Kidney (tissue), 14 donors: ENCODE results near the gene RFX7. TPM values are rescaled to one million over a fixed set of nuclear protein-coding genes. Genes with fewer than 3 reads are reported as not detected.

Experiments used
- DNase-seq, 5 donors: peaks; one replicate each; pipeline ENCODE4 v3.0.0-alpha.2; 2013 to 2020
- FAIRE-seq: peaks from 2 replicates; lab custom pipeline; 2012; peaks lifted over from hg19 to GRCh38; lab: Jason Lieb, UNC
- H3K27ac ChIP-seq, 2 donors: one replicate each; pipeline ENCODE4 v1.7.0; 2013; ENCODE audit warnings: low read depth in 2 of 2, low read length in 2 of 2, inconsistent platforms in 1 of 2
- H3K27me3 ChIP-seq: one replicate; pipeline ENCODE4 v1.7.1; 2013; ENCODE audit warnings: low read length, inconsistent platforms; ENCODE audit not compliant: control insufficient read depth, insufficient read depth
- H3K36me3 ChIP-seq, 3 donors: one replicate each; pipeline versions ENCODE4 v1.7.0 to v1.7.1; 2013; ENCODE audit warnings: low read length in 3 of 3, control low read depth in 1 of 3, inconsistent platforms in 1 of 3; ENCODE audit not compliant: insufficient read depth in 3 of 3, control insufficient read depth in 2 of 3
- H3K4me1 ChIP-seq, 3 donors: one replicate each; pipeline versions ENCODE4 v1.7.0 to v1.7.1; 2013; ENCODE audit warnings: low read length in 3 of 3, inconsistent platforms in 1 of 3, low read depth in 1 of 3; ENCODE audit not compliant: control insufficient read depth in 2 of 3, insufficient read depth in 2 of 3
- H3K4me3 ChIP-seq, 3 donors: one replicate each; pipeline versions ENCODE4 v1.7.0 to v1.8.1; 2013; ENCODE audit warnings: low read length in 3 of 3, control low read depth in 1 of 3, inconsistent platforms in 1 of 3
- H3K9ac ChIP-seq, 3 donors: one replicate each; pipeline versions ENCODE4 v1.7.0 to v1.7.1; 2013; ENCODE audit warnings: low read length in 3 of 3, control low read depth in 1 of 3, inconsistent platforms in 1 of 3
- H3K9me3 ChIP-seq, 3 donors: one replicate each; pipeline versions ENCODE4 v1.7.0 to v1.7.1; 2013; ENCODE audit warnings: low read length in 3 of 3, control low read depth in 1 of 3, inconsistent platforms in 1 of 3; ENCODE audit not compliant: control insufficient read depth in 2 of 3, insufficient read depth in 1 of 3
- intact Hi-C: fragments of 100-400 bp; cut with DNase I; formaldehyde crosslinking; loops from one replicate; pipeline ENCODE4 v1.11.1; 2022
- polyA plus RNA-seq: library from polyadenylated mRNA; stranded (reverse); fragments of 350-450 nt; fragmentation: Illumina TruSeq; extraction: RNeasy Lipid Tissue Mini Kit (QIAGEN cat#74804); gene quantifications from one replicate; pipeline ENCODE4 v1.2.3, GENCODE V29; 2014; ENCODE audit warnings: low read depth, low replicate concordance; ENCODE audit not compliant: insufficient read depth
- total RNA-seq: library from RNA; stranded (reverse); fragmentation: NEBNext Ultra II Directional; extraction: Animal tissue kit (Norgen Biotek cat#: 25700); gene quantifications from one replicate; pipeline ENCODE4 v1.2.1, GENCODE V29; 2021
- TF ChIP-seq, protein P1 (sequence below): IDR thresholded peaks from 3 replicates; pipeline ENCODE4 v1.5.1; 2012; ENCODE audit warnings: mild to moderate bottlenecking, moderate library complexity, borderline replicate concordance; ENCODE audit not compliant: insufficient read depth; ENCODE audit errors: extremely low read depth
- donor health status: control.
- donor health status: control.
- donor health status: control.
- donor health status: control.
- donor health status: control.
- donor health status: DM: yes; HTN: yes; CAD: no.
- donor health status: Normal renal cell carcinoma (clear cell type).

The RFX7 gene
- total and polyA plus RNA-seq, 2 donors from 2014 or later = 1.6 to 15.2 TPM

DNA sequence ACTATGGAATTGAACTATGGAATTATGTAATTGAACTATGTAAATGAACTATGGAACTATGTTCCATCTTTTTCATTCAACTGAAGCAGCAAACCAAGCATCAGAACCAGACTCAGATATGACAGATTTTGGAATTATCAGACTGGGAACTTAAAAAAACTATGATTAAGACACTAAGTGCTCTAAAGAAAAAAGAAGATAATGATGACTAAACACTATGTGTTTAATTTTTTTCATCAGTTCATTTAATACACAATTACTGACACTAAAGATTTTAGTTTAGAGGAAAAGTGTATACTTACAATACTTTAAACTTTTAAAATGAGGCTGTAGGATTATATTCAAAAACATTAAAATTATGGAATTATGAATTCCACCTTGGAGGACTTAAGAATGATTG is 15.3 kb downstream of the RFX7 start:
- TF ChIP-seq, protein P1, sequence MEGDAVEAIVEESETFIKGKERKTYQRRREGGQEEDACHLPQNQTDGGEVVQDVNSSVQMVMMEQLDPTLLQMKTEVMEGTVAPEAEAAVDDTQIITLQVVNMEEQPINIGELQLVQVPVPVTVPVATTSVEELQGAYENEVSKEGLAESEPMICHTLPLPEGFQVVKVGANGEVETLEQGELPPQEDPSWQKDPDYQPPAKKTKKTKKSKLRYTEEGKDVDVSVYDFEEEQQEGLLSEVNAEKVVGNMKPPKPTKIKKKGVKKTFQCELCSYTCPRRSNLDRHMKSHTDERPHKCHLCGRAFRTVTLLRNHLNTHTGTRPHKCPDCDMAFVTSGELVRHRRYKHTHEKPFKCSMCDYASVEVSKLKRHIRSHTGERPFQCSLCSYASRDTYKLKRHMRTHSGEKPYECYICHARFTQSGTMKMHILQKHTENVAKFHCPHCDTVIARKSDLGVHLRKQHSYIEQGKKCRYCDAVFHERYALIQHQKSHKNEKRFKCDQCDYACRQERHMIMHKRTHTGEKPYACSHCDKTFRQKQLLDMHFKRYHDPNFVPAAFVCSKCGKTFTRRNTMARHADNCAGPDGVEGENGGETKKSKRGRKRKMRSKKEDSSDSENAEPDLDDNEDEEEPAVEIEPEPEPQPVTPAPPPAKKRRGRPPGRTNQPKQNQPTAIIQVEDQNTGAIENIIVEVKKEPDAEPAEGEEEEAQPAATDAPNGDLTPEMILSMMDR = no peak

DNA sequence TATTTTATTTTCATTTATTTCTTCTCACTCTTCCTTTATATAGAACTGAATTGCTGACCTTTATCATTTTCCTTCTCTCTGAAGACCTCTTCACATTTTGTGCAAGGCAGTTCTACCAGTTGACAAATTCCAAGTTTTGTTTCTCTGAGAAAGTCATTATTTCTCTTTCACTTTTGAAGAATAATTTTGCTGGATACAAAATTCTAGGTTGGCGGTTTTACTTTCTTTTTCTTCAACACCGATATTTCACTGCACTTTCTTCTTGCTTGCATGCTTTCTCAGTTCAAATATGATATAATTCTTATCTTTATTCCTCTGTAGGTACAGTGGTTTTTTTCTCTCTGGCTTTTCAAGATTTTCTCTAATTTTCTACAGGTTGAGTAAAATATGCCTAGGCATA is 15.9 kb downstream of the RFX7 start:
- TF ChIP-seq, protein P1 = no peak
- no peaks in the 10 kb centered on the region for H3K27me3 ChIP-seq
- H3K9me3 ChIP-seq = peaks cover 0 to 9% (median 3%) of the 10 kb centered on the region in 3 donors
- DNase-seq (no peak), FAIRE-seq (no peak)
- H3K27ac ChIP-seq = no peak overlapping the region
- H3K4me3 ChIP-seq = no peak overlapping the region
- H3K36me3 ChIP-seq = peaks cover 0 to 3% (median 2%) of the 10 kb centered on the region in 3 donors
- H3K9ac ChIP-seq = no peak overlapping the region
- intact Hi-C loops = no loop called here
- no peaks in the 10 kb centered on the region for H3K4me1 ChIP-seq

More for the DNA sequence above, 15.3 kb downstream of the RFX7 start:
- no peaks in the 10 kb centered on the region for H3K4me1 ChIP-seq
- H3K9ac ChIP-seq = no peak overlapping the region
- H3K27me3 ChIP-seq = no peaks in the 10 kb centered on the region
- no peak for FAIRE-seq
- H3K9me3 ChIP-seq = peaks cover 0 to 9% (median 3%) of the 10 kb centered on the region in 3 donors
- H3K4me3 ChIP-seq = no peak overlapping the region
- no peak overlapping the region for H3K27ac ChIP-seq
- intact Hi-C loops = no loop called here
- peaks cover 0 to 3% (median 2%) of the 10 kb centered on the region in 3 donors for H3K36me3 ChIP-seq
- DNase-seq = no peak

DNA sequence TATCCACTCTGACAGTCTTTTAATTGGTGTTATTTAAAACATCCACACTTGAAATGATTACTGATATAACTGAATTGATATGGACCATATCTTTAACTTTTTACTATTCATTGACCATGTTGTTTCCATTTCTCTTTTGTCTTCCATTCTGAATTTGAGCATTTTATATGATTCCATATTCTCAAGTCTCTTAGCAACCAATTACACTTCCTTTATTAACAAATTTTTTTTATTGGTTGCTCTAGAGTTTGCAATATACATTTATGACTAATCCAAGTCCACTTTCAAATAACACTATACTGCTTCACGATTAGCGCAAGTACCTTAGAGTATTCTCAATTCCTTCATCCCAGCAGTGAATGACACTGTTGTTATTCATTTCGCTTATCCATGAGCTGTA is 16.4 kb downstream of the RFX7 start:
- no peak overlapping the region for H3K4me3 ChIP-seq
- no peak for DNase-seq
- TF ChIP-seq, protein P1 = no peak
- H3K9me3 ChIP-seq = peaks cover 0 to 7% (median 3%) of the 10 kb centered on the region in 3 donors
- FAIRE-seq = no peak
- no peak overlapping the region for H3K27ac ChIP-seq
- H3K36me3 ChIP-seq = peaks cover 0 to 3% (median 2%) of the 10 kb centered on the region in 3 donors
- intact Hi-C loops = no loop called here
- H3K27me3 ChIP-seq = no peaks in the 10 kb centered on the region
- no peaks in the 10 kb centered on the region for H3K4me1 ChIP-seq
- no peak overlapping the region for H3K9ac ChIP-seq

DNA sequence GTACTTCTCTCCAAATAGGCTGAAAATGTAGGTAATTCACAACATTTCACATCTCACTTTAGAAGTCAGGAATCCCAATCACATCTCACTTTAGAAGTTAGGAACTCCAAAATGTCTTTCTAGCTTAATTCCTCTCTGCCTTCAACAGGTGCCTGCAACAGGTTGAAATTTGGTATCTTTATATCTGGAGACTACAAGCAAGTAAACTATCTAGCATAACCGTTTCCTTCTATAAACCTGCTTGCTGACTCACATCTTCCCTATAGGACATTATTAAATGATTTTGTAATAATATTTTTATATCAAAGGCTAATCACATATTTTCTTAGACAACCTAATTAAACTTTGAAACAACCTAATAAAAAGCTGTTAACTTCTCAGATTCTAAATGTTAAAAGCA is 18.2 kb downstream of the RFX7 start:
- H3K36me3 ChIP-seq = no peaks in the 10 kb centered on the region
- DNase-seq (no peak), FAIRE-seq (no peak)
- no peak overlapping the region for H3K27ac ChIP-seq
- TF ChIP-seq, protein P1 = no peak
- no peaks in the 10 kb centered on the region for H3K4me1 ChIP-seq
- intact Hi-C loops = no loop called here
- H3K4me3 ChIP-seq = no peak overlapping the region
- no peaks in the 10 kb centered on the region for H3K27me3 ChIP-seq
- peaks cover 0 to 6% (median 3%) of the 10 kb centered on the region in 3 donors for H3K9me3 ChIP-seq
- no peak overlapping the region for H3K9ac ChIP-seq
